ENCODE data around the gene PTGFRN. TPM values are rescaled to one million over a fixed set of nuclear protein-coding genes. Genes with fewer than 3 reads are reported as not detected.

PTGFRN gene
- total RNA-seq, 1 donor from 2014 or later, result 31.2 TPM

DNA sequence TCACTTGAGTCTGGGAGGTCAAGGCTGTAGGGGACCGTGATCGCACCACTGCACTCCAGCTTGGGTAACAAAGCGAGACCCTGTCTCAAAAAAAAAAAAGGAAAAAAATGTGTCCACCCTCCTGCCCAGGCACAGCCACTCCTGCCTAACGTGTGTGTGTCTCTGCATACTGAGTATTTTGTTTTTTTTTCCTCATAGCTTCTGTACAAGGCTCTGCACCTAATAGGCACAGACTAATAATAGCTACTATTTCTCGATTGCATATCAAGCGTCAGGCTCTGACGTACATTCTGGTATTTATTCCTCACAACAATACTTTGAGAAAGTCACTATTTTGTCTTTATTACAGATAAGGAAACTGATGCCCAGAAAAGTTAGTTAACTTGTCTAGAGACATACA is 5.0 kb downstream of the PTGFRN start:
- H3K4me1 ChIP-seq, result peaks cover 14% of the 10 kb centered on the region
- no peak overlapping the region for H3K27ac ChIP-seq
- intact Hi-C loops (cut with DNase I), result no loop called here

DNA sequence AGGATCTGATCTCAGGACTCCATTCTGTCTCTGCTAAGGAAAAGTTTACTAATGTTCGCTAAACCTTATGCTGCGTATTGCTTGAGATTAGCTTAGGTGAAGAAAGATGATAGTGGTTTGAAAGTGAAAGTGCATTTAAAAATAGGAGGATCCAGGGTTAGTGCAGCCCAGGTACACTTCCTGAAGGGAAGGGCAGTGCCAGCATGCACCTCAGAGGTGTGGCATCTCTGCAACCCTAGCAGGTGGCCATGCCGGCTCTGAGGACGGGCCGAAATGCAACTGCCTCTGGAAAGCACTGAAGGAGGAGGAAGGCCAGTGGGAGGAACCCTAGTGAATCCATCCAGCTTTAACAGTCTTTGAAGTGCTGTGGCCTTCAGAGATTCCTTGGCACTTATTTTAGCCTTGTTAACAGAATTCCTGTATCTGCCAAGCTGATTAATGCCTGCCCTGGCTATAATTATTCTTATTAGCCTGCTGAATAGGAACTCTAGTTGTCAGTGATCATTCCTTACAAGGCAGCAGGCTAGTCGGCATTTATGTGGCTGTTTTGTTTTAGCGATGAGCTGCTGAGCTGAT is 5.5 kb downstream of the PTGFRN start:
- Histone ChIP-seq H3K27ac (no peak overlapping the region), H3K4me1 (peaks cover 14% of the 10 kb centered on the region), H3K36me3 (no peaks in the 10 kb centered on the region), H3K4me3 (no peak overlapping the region), H3K27me3 (no peaks in the 10 kb centered on the region), H3K9me3 (no peaks in the 10 kb centered on the region)
- DNase-seq (no peak), ATAC-seq (no peak)
- intact Hi-C loops (cut with DNase I), result no loop called here
- TF ChIP-seq, protein P1, sequence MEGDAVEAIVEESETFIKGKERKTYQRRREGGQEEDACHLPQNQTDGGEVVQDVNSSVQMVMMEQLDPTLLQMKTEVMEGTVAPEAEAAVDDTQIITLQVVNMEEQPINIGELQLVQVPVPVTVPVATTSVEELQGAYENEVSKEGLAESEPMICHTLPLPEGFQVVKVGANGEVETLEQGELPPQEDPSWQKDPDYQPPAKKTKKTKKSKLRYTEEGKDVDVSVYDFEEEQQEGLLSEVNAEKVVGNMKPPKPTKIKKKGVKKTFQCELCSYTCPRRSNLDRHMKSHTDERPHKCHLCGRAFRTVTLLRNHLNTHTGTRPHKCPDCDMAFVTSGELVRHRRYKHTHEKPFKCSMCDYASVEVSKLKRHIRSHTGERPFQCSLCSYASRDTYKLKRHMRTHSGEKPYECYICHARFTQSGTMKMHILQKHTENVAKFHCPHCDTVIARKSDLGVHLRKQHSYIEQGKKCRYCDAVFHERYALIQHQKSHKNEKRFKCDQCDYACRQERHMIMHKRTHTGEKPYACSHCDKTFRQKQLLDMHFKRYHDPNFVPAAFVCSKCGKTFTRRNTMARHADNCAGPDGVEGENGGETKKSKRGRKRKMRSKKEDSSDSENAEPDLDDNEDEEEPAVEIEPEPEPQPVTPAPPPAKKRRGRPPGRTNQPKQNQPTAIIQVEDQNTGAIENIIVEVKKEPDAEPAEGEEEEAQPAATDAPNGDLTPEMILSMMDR (IDR thresholded peaks at IDR 0.05), result no peak

More for the DNA sequence above, 5.0 kb downstream of the PTGFRN start:
- TF ChIP-seq, protein P1 (IDR thresholded peaks at IDR 0.05), result no peak
- no peaks in the 10 kb centered on the region for H3K36me3 ChIP-seq
- ATAC-seq (no peak), DNase-seq (no peak)
- no peak overlapping the region for H3K4me3 ChIP-seq
- H3K27me3 ChIP-seq, result no peaks in the 10 kb centered on the region
- no peaks in the 10 kb centered on the region for H3K9me3 ChIP-seq

DNA sequence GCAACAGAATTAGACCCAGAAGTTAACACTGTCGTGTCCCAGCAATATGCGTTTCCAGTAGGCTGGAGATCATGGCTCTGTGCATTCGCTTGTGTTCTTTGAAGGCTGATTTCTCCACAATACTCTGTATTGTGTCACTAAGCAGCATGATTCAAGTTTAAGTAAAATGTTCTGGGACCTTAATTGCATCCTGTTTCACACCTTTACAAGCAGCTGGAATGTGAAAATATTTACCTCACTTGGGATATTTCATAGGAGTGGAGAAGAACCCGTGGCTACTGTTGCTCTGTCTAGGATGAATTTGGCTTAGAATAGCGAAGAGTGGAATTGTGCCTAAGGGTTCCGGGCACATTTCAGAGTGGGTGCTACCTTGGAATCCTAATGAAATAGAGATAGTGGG is 6.3 kb downstream of the PTGFRN start:
- H3K27ac ChIP-seq, result no peak overlapping the region
- no peaks in the 10 kb centered on the region for H3K9me3 ChIP-seq
- intact Hi-C loops (cut with DNase I), result no loop called here
- ATAC-seq, result no peak
- no peaks in the 10 kb centered on the region for H3K36me3 ChIP-seq
- no peaks in the 10 kb centered on the region for H3K27me3 ChIP-seq
- TF ChIP-seq, protein P1 (IDR thresholded peaks at IDR 0.05), result no peak
- H3K4me3 ChIP-seq, result no peak overlapping the region
- DNase-seq, result no peak
- H3K4me1 ChIP-seq, result peaks cover 14% of the 10 kb centered on the region

DNA sequence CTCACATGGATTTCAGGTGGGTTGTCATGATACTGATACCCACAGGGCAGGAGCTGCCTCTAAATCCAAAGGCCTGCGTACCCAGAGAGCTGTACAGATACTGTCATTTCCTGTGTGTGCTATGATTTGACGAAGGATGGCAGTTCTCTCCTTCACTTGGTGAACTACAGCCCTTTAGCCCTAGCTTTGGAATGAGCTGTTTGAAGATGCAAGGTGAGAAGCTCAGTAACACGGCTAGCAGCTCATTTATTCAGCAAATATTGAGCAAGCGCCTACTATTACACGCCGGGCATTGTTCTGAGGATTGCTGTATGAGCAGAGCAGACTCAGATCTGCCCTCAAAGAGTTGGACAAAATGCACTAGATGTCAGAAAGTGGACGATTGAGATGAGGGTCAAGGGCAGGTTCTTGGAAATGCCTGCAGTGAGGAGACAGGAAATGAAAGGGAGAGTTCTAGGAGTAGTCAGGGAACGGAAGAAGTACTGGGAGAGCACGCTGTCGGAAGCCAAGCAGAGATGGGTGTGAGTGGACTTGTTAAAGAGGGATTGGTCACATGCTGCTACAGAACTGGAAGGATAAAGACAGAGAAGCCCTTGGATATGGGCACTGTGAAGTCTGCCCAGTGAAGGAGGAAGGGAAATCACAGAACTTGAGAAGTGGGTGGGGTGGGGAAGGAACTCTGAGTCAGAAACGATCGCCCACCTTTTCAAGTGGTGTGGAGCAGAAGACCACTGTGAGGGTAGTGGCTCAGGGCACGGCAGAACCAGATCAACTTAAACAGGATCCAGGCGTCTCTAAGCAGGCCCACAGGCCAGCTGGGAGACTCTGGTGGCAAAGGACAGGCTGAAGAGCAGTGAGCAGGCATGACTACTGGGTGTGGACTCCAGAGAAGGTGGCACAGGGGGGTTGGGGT is 7.1 kb downstream of the PTGFRN start:
- intact Hi-C loops (cut with DNase I), result no loop called here
- peaks cover 10% of the 10 kb centered on the region for H3K4me1 ChIP-seq
- no peak for DNase-seq

DNA sequence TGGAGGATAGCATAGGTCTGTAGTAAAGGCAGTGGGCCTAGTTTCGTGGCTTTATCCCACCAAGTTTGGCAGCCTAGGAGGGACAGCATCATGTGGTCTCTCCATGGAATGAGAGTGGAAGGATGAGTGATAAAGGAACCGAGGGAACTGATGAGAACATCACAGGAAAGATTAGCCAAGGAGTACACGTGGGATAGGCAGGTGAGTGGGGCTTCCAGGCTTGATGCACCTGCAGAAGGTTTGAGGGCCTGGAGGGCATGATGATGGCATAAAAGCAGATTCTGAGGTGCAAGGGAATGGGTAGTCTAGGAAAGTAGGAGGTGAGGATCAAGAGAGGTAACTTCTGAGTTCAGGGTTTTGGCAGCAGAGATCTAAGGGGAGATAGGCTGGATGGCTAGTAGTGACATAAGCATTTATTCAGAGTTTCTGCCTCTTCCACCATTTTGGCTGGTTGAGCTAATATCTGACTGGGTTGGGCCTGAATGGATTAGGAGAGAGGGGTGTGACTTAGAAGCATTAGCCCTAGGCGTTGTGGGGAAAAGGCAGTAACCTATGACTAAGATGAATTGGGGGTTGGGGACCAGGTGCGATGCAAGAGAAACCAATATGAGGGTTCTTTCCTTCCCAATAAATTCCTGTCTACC is 9.1 kb downstream of the PTGFRN start:
- ATAC-seq (no peak), DNase-seq (no peak)
- Histone ChIP-seq H3K27ac (no peak overlapping the region), H3K36me3 (no peaks in the 10 kb centered on the region), H3K4me1 (peaks cover 6% of the 10 kb centered on the region), H3K4me3 (no peak overlapping the region), H3K27me3 (no peaks in the 10 kb centered on the region), H3K9me3 (no peaks in the 10 kb centered on the region)
- intact Hi-C loops (cut with DNase I), result no loop called here
- TF ChIP-seq, protein P1 (IDR thresholded peaks at IDR 0.05), result no peak

More for the DNA sequence above, 7.1 kb downstream of the PTGFRN start:
- Histone ChIP-seq H3K36me3 (no peaks in the 10 kb centered on the region), H3K27me3 (no peaks in the 10 kb centered on the region), H3K4me3 (no peak overlapping the region), H3K27ac (no peak overlapping the region), H3K9me3 (no peaks in the 10 kb centered on the region)
- ATAC-seq, result peak; percentile 69
- TF ChIP-seq, protein P1 (IDR thresholded peaks at IDR 0.05), result no peak
